ENCODE results near the gene GABRQ.

GABRQ gene

GRCh38 chrX:152637649-152638442, at the start of gene GABRQ:
TSS of gene GABRQ (plus strand) at chrX:152637895. CDS start at chrX:152638203, 308 bp downstream.
- no peak for DNase-seq

DNA sequence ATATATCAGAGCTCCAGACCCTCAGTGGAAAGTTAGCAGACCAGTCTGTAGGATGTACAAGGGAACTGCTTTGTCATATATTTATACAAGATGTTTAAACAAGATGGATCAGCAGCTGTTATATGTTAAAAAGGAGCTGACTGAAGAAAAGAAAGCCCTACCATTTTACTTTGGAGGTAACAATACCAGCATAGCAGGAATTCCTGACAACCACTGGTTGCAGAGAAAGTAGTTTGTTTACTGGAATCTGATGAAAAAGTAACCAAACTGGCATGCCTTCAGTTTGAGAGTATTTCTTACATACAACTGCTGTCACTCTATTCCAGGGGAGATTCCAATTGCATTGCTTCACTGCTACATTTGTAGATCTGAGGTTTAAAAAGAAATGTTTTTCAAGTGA, 49.5 kb upstream of the GABRQ start:
- no peak for DNase-seq

GRCh38 chrX:152600853-152601633, 36.7 kb upstream of the GABRQ start:
- DNase-seq, result peak; percentile 49

GRCh38 chrX:152601848-152602616, 35.7 kb upstream of the GABRQ start:
- no peak for DNase-seq

DNA sequence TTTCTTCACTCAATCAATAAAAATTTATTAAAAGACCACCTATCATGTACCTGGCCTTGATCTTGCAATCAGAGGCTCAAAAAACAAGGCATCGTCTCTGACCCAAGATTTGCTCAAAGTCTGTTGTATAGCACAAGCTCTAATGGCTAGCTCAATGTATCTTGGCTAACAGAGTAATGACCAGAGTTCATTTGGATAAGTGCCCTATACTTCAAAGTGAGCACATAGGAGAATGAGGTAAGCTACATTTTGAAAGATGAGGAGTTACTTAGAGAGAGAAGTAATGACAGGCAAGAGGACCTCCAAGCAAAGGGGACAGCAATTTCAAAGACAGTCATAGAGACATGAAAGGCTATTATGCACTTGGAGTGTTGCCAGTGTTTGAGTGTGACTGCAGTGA, 22.9 kb upstream of the GABRQ start:
- no peak for DNase-seq

- no peak for DNase-seq
Observed at GRCh38 chrX:152619897-152620296, 17.8 kb upstream of the GABRQ start.

DNA sequence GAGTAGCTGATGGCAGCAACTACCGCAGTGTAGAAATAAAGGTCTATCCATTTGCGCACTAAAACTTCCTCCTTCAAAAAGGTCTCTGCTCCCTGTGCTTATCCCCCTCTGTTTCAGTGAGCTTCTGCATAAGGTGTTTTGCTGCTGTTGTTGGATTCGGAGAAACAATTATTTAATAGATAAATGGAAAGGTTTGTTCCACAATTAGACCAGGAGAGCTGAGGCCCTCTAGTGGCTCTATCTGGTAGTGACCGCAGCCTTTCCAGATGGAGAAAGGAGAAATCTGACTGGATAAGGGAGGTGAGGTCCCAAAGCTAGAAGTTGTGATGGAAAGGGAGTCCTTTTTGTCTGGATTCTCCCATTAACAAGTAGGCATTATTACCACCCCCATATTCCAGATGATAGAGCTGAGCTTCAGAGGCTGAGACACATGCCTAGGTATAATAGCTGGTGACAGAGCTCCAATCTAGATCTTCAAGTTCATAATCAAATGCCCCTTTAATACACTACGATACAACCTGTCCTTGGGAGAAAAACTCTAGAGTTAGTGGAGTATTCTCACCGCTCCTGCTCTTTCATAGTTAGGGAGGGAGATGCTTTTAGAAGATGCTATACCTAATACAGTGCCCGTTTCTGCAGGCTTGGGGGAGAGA, 5.1 kb upstream of the GABRQ start:
- no peak for DNase-seq

DNA sequence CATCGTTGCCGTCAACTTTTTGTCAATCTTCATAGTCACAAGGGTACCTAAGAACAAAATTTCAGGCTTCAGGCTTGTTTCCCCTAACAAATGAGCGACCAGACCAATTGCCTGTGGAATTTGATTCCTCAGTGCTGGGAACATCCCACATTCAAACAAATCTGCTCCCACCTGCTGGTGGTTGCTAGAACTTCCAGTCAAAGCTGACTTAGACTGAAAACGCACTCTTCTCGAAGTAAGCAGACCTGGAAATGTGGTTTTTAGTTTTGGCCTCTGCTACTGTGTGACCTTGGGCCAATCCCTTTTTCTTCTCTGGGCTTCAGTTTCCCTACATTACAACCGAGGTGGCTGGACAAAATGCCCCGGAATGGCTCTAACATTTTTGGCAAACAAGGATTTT, 1.8 kb upstream of the GABRQ start:
- DNase-seq, result no peak

GRCh38 chrX:152638443-152638904, 779 bp downstream of the GABRQ start:
- no peak for DNase-seq

GRCh38 chrX:152639426-152639825, 1.7 kb downstream of the GABRQ start:
- DNase-seq, result no peak

GRCh38 chrX:152640034-152640818, 2.5 kb downstream of the GABRQ start:
- no peak for DNase-seq

GRCh38 chrX:152641256-152641875, 3.7 kb downstream of the GABRQ start:
- no peak for DNase-seq

- DNase-seq, result no peak
Observed at GRCh38 chrX:152641996-152642395, 4.3 kb downstream of the GABRQ start.

DNA sequence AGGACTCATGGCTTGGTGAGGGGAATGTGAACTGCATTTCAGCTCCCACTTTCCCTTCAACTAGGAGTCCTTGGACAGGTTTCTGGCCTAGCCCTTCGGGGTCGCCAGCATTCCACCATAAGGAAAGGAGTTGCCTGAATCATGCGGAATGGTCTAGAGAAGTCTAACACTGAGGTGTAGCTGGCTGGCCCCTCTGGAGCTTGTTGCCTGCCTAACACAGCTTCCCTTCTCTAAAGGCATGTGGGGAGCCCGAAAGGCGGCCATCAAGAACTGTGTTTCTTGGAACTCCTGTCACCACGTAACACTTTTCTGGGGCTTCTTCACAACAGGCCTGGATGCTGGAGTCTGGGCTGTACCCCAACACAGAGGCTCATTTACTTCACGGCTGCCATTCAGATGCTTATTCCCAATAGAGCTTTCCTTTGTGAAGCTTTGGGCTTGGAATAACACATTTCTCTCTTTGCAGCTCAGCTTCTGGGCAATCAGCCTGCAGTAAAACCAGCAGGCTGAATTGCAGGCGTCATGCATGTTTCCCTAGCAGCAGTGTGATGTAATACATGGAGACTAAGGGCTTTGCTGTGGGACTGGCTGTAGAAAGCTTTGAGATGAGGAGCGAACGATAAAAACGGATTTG, 5.4 kb downstream of the GABRQ start:
- no peak for DNase-seq

DNA sequence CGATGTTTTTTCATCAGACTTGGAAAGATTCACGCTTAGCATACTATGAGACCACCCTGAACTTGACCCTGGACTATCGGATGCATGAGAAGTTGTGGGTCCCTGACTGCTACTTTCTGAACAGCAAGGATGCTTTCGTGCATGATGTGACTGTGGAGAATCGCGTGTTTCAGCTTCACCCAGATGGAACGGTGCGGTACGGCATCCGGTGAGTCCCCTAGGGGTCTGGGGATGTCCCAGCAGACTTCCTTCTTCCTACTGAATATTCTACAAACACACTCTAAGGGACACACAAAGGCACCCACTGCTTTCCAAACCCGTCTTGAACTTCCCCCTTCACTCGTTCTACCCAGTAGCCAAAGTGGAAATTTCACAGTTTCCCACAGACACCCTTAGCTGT, 9.3 kb downstream of the GABRQ start:
- DNase-seq, result no peak

GRCh38 chrX:152647978-152648377, 10.3 kb downstream of the GABRQ start:
- no peak for DNase-seq

DNA sequence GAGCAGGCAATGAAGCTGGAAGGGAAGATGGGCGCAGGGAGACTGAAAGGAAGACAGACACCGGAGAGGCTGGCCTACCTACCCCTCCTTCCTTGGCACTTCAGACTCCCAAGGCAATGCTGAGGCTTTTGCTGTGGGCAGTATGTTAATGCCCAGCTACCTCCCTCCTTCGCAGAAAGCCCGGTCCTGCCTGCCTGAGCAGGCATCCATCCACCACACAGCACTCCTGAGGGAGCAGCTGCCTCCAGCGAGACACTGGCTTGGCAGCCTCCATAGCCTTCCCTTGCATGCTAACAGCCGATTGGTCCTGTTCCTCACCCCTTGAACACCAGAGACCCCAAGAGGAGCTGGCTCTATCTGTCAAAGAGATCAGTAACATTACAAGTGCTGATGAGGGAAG, 14.4 kb downstream of the GABRQ start:
- no peak for DNase-seq

DNA sequence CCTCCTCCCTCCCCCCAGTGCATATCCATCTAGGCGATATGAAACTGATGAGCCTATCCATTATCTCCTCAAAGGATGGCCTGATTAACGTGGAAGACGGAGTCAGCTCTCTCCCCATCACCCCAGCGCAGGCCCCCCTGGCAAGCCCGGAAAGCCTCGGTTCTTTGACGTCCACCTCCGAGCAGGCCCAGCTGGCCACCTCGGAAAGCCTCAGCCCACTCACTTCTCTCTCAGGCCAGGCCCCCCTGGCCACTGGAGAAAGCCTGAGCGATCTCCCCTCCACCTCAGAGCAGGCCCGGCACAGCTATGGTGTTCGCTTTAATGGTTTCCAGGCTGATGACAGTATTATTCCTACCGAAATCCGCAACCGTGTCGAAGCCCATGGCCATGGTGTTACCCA, 14.8 kb downstream of the GABRQ start:
- no peak for DNase-seq

GRCh38 chrX:152656087-152656486, 18.4 kb downstream of the GABRQ start:
- no peak for DNase-seq

GRCh38 chrX:152656890-152657289, 19.2 kb downstream of the GABRQ start:
- no peak for DNase-seq

DNA sequence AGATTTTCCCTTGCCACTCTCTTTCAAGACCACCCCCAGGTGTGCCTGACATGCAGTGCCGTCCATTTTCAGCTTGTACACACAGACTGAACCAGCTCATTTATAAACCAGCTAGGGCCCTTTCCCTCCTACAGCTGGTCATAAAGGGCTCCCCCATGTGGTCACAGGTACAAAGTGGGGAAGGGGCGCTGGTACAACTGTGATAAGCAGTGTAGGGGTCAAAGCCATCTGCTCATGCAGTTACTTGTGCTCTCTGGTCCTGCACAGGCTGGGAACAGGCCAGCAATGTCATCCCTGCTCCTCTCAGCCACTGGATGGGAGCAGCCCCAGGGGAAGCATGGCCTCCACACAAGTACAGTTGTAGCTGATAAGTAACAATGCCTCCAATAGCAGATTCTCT, 20.6 kb downstream of the GABRQ start:
- no peak for DNase-seq

All from NCI-H187 treated with DMSO at 0.1 percent for 48 hours (cell line).